ENCODE data around the gene ELOB. TPM values are rescaled to one million over a fixed set of nuclear protein-coding genes. Genes with fewer than 3 reads are reported as not detected.
A peak's percentile ranks its signal among the peaks of the same experiment; 100 is the strongest.

ELOB gene
- total RNA-seq, 2 donors from 2014 or later = 182 to 196 TPM

DNA sequence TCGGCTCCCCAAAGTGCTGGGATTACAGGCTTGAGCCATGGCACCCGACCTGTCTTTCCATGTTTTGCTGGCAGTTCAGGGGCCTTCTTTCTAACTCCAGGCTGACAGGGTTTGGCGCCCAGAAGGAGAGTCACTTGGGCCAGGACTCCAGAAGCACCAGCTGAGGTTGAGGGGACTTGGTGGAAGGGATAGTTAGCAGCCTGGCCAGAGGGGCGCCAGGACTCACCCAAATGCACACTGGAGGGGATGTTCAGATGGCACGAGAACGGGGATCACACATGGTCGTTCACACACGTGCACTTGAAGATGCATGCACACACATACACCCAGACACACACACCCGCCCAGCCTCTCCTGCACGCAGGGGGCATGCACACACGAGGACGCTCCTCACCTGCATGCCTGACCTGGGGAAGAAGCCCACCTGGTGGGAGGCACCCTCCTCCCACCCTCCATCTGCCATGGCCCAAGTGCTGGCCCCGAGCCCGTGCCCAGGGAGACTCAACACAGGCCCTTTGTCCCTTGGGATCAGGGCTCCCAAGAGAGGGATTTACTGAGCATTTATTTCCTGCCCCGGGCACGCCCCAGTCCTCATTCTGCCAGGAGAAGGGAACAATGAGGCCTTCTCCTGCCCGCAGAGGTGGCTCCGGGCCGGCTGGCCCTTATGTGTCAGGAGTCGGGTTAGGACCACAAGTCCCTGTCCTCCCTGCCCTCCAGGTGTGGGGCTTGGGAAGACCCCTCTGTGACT is 37.6 kb upstream of the ELOB start:
- DNase-seq (ENCODE audit: low spot score) = peak; percentile 73
- intact Hi-C loops (cut with DNase I) = loop anchor here in 1 of 2 donors (5.0 kb wide), 1 partner anchor 328 kb away; no protein-coding TSS in a partner anchor

DNA sequence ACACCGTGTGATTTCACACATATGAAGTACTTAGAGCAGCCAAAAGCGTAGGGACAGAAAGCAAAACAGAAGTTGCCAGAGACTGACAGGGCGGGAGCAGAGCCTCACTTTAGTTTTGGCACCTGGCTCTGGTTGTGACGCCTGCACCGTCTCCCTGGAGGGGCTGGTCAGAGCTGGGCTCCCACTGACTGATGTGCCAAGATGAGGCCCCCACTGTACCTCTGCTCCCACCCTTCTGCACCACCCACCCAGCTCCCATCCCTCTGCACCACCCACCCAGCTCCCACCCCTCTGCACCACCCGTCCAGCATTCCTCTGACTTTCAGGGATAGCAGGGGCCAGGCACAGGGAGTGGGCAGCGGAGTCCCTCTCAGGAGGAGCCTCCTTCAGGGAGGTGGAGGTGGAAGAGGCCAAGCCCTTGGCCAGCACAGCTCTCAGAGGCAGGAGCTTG is 36.7 kb upstream of the ELOB start:
- intact Hi-C loops (cut with DNase I) = loop anchor here in 1 of 2 donors (5.0 kb wide), 1 partner anchor 329 kb away; no protein-coding TSS in a partner anchor
- peak; percentile 38 for DNase-seq (ENCODE audit: low spot score)

DNA sequence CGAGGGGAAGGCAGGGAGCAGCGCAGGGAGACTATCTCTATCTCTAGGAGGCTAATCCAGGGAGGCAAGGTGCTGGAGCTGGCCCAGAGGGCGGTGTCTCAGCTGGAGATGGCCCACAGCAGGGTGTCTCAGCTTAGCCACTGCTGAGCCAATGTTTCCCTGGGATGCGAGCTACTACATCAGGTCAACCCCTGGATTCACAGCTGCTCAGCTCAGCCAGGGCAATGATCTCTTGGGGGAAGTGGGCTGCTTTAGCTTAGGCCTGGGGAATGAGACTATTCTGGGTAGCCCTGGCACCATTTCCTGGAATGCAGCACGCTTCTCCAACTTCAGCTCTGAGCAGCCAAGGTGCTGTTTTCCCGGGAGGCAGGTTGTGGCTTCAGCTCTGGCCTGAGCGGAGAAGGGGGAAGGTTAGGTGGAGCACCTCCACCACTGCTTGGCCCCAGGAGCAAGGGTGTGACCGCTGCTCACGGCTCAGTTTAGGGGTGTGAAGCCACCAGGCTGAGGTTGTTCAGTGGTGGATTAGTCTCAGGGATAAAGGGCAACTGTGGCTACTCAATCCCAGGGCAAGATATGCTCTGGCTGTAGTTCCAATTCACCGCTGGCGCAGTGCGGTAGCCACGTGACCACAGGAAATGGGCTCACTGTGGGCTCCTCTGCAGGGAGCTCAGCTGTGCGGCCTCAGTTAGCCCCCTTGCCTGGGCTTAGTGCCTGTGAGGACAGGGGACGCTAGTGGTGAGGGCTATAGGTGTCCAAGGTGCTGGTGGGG is 34.8 kb upstream of the ELOB start:
- DNase-seq (ENCODE audit: low spot score) = peak; percentile 61
- intact Hi-C loops (cut with DNase I) = loop anchor here in 1 of 2 donors (5.0 kb wide), 1 partner anchor 330 kb away; no protein-coding TSS in a partner anchor

DNA sequence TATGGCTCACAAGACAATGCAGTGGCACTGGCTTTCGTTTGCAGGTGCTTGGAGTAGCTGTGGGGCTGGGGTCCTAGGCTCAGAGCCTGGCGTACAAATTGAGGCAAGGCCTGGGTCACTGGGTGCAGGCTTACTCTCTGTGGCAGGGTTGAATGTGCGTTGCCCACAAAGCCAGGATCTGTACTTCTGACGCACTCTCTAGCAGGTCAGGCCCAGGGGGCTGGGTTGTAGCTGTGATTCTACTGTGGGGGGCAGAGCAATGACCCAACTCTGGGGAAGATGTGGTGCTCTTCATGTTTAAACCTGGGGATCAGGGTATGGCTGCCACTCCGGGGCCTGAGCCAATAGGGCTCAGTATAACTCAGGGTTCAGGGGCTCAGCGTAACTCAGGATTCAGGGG is 33.6 kb upstream of the ELOB start:
- intact Hi-C loops (cut with DNase I) = loop anchor here in 1 of 2 donors (5.0 kb wide), 1 partner anchor 332 kb away; no protein-coding TSS in a partner anchor
- peak; percentile 58 for DNase-seq (ENCODE audit: low spot score)

DNA sequence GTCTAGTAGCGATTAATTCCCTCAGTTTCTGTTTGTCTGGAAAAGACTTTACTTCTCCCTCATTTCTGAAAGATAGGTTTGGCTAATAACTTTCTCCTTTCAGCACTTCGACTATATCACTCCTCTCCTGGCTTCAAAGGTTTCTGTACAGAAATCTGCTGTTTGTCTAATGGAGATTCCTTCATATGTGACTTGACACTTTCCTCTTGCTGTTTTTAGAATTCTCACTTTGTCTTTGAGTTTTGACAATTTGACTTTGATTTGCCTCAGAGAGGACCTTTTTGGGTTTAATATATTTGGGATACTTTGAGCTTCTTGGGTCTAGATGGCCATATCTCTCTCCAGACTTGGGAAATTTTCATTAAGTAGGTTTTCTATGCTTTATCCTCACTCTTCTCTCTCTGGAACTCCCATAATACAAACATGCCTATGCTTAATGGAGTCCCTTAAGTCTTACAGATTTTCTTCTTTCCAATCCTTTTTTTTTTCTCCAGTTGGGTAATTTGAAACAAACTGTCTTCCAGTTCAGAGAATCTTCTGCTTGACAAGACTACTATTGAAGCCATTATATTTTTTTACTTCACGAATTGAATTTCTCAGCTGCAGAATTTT is 32.2 kb upstream of the ELOB start:
- intact Hi-C loops (cut with DNase I) = no loop called here
- DNase-seq (ENCODE audit: low spot score) = no peak

DNA sequence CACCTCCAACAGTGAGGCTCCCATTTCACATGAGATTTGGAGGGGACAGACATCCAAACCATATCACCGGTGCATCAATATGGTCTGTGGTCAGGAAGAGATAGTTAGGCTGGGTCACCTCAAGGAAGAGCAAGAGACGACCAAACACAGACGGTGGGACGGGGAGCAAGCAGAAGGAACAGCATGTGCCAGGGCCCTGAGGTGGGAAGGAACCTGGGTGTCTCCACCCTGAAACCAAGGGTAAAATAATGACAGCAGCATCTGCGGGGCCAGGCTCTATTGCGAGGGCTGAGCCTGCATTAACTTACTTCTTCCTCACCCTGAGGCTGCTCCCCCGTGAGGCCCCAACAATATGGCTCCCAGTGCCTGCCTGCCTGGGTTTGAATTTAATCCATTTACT is 31.1 kb upstream of the ELOB start:
- intact Hi-C loops (cut with DNase I) = no loop called here
- peak; percentile 50 for DNase-seq (ENCODE audit: low spot score)

DNA sequence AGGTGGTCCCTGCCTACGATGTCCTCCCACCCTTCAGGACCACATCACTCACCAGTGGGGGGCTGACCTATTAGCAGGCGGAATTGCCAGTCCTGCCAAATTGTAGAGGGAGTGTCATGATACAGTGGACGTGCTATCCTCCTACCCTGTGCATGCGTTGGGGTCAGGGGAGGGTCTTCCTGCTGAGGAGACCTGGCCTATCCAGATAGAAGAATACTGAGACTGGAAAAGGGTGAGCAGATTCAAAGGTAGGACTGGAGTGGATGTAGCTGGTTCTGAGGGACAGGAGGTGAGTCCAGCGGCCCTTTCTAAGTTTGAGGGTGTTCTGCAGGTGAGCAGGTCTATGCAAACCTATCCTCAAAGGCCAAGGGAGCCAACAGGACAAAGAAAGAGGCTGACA is 29.2 kb upstream of the ELOB start:
- peak; percentile 9 for DNase-seq (ENCODE audit: low spot score)

DNA sequence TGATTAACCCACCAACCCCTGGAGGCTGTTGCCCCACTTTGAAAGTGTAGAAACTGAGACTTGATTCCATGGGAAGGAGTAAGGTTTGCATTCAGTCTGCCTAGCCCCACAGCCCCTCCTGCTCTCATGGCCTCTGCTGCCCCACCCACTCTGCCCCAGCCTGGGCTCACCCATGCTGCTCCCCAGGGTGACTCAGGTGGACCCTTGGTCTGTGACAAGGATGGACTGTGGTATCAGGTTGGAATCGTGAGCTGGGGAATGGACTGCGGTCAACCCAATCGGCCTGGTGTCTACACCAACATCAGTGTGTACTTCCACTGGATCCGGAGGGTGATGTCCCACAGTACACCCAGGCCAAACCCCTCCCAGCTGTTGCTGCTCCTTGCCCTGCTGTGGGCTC is 27.6 kb upstream of the ELOB start:
- intact Hi-C loops (cut with DNase I) = no loop called here
- DNase-seq (ENCODE audit: low spot score) = no peak

More for the DNA sequence above, 29.2 kb upstream of the ELOB start:
- intact Hi-C loops (cut with DNase I) = no loop called here

DNA sequence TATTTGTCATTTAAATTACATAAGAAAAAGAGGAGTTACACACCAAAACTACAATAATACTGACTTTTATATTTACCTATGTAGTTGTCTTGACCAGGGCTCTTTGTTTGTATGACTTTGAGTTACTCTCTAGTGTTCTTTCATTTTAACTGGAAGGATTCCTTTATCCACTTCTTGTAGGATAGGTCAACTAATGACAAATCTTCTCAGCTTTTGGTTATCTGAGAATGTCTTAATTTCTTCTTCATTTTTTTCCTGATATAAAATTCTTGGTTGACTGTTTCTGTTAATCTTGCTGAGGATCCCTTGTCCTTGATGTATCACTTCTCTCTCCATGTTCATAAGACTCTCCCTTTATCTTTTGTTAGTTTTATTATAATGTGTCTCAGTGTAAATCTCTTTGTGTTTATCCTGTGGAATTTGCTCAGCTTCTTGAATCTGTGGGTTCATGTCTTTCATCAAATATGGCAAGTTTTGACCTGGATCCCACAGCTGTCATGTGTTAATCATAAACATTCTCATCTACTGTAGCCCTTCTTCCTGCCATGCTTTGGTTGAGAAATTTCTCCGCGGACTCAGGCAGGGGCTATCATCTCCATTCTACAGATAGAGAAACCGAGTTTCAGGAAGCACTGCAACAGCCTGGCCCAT is 26.6 kb upstream of the ELOB start:
- DNase-seq (ENCODE audit: low spot score) = no peak
- intact Hi-C loops (cut with DNase I) = no loop called here

DNA sequence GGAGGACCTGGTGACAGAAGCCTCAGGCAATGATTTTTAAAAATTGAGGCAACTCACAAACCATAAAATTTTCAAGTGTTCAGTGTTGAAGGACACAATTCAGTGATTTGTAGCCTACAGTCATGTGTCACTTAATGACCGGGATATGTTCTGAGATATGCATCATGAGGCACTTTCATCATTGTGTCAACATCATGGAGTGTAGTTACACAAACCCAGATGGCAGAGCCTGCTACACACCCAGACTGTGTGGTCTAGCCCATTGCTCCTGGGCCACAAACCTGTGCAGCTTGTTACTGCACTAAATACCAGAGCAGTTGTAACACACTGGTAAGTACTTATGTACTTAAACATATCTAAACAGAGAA is 22.8 kb upstream of the ELOB start:
- intact Hi-C loops (cut with DNase I) = no loop called here
- peak; percentile 10 for DNase-seq (ENCODE audit: low spot score)

DNA sequence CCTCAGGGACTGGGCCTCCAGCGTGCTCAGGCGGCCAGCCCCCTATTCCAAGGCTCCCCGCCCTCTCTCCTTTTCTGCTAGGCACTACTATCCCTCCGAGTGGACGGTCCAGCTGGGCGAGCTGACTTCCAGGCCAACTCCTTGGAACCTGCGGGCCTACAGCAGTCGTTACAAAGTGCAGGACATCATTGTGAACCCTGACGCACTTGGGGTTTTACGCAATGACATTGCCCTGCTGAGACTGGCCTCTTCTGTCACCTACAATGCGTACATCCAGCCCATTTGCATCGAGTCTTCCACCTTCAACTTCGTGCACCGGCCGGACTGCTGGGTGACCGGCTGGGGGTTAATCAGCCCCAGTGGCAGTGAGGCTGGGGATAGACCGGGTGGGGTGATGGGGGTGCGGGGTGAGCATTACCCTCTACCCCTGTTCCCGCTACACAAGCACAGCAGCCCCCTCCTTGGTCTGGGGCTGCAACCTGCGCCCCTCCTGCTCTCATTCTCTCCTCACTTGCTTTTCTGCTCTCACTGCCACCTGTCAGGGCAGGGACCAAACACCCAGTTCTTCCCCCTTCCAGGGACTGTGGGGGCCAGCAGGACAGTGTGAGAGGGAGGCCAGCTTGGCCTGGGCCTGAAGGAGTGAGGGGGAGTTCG is 22.3 kb upstream of the ELOB start:
- intact Hi-C loops (cut with DNase I) = no loop called here
- DNase-seq (ENCODE audit: low spot score) = peak; percentile 74

DNA sequence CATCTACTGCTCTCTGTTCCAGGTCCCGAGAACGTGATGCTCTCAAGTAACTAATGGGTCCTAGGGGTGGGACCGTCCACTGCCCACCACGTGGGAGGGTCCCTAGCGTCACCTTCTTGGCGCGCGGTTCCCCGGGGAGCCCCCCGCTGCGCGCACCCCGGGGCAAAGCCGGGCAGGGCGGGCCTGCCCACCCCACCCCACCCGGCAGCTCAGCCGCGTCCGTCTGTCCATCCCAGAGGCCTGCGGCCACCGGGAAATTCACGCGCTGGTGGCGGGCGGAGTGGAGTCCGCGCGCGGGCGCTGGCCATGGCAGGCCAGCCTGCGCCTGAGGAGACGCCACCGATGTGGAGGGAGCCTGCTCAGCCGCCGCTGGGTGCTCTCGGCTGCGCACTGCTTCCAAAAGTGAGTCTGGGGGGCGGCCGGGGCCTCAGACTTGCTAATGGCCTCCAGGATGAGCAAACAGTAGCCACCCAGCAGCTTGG is 21.7 kb upstream of the ELOB start:
- intact Hi-C loops (cut with DNase I) = no loop called here

DNA sequence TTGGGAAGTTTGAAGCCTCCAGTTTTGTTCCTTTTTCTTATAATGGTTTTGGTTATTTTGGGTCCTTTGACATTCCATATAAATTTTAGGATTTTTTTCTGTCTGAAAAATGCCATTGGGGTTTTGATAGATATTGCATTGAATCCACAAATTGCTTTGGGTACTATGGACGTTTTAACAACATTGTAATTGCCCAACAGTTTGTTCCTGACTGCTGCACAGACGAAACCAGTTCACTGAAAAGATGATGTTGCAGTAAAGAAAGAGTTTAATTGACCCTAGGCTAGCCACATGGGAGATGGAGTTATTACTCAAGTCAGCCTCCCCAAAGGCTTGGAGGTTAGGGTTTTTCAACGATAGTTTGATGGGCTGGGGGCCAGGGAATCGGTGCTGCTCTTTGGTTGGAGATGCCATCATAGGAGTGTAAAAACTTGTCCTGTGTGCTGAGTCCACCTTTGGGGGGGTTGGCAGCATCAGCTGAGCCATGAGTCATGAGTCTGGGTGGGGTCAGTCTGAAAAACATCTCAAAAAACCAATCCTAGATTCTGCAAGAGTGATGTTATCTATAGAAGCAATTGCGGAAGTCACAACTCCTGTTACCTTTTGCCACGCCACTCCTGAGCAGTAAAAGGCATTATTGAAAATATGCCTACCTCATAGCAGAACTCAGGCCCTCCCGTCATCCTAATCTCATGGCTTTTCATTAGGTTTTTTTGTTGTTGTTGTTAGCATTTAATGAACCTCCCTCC is 18.5 kb upstream of the ELOB start:
- DNase-seq (ENCODE audit: low spot score) = peak; percentile 7
- intact Hi-C loops (cut with DNase I) = no loop called here

More for the DNA sequence above, 21.7 kb upstream of the ELOB start:
- no peak for DNase-seq (ENCODE audit: low spot score)

DNA sequence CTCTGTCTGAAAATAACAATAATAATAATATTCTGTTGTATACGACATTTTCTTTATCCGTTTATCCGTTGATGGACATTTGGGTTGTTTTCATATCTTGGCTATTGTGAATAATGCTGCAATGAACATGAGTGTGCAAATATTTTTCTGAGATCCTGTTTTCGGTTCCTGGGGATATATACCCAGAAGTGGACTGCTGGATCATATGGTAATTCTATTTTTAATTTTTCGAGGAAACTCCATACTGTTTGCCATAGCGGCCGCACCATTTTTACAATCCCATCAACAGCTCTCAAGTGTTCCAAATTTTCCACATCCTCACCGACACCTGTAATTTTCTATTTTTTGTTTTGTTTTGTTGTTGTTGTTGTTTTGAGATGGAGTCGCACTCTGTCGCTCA is 15.9 kb upstream of the ELOB start:
- no peak for DNase-seq (ENCODE audit: low spot score)
- intact Hi-C loops (cut with DNase I) = no loop called here

DNA sequence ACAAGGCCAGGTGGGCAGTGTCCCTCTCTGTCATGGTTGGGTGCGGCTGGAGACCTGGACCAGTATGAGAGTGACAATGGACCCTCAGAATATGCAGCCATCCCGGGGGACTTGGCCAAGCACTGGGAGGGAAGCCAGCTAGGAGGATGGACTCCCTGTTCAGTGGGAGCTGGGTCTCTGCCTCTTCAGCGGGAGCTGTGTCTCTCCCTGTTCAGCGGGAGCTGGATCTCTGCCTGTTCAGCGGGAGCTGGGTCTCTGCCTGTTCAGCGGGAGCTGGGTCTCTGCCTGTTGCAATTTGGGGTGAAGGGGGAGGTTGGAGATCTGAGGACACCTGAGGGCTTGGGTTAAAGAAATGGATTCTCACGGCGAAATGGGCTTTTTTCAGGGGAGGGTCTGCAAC is 14.1 kb upstream of the ELOB start:
- intact Hi-C loops (cut with DNase I) = no loop called here

DNA sequence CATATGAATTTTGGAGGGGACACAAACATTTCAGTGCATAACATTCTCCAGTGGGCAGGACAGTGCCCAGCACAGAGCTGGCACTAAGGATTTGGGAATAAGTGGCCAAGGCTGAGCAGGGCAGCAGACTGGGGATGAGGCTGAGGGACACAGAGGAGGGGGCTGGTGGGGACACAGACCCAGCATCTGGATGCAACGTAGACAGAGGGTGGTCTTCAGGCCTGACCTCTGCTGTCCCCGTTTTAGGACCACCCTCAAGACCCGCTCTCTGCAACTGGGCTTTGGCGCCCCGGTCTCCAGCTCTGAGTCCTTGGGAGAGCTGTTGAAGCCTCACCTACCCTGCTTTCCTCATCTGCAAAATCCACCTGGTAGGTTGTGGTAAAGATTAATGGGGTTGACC is 13.6 kb upstream of the ELOB start:
- intact Hi-C loops (cut with DNase I) = no loop called here
- DNase-seq (ENCODE audit: low spot score) = peak; percentile 57

More for the DNA sequence above, 14.1 kb upstream of the ELOB start:
- peak; percentile 34 for DNase-seq (ENCODE audit: low spot score)

DNA sequence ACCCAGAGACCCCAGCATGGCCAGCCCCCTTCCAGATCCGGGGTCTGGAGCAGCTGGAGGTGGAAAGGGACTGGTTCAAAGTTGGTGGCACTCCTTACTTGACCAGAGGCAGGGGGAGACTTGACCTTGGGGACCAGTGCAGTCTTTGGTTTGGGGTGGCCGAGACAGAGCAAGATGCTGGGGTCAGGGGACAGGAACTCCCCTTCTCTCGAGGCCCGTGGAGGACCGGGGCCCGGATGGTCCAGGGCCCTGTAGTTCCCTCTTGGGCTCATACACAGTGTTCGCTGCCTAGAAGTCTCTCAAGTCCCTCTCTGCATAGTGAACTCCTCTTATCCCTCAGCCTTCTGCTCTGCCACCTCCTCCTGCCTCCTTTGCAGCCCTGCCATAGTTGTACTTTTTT is 10.9 kb upstream of the ELOB start:
- intact Hi-C loops (cut with DNase I) = no loop called here
- peak; percentile 58 for DNase-seq (ENCODE audit: low spot score)

DNA sequence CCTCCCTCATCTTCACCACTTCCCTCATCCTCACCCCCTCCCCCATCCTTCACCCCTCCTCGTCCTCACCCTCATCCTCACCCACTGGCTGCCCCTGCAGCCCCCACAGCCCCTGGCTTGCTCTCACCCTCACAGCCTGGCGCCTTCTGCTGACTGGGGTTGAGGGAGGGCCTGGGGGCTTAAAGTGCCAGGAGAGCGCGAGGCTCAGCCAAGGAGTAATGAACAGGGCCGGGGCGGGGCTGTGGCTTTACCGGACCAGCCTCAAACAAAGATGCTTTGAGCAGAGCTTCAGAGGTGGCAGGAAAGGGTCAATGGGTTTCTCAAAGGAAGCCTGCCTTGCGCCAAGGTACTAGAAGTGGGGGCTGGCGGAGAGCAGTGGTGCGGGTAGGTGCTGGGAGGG is 10.3 kb upstream of the ELOB start, which contains the start of gene PRSS33:
Gene PRSS33, minus strand, starts transcription at position 155 of the 400 bp plus-strand sequence. CDS start 1,013 bp downstream, outside the sequence.
- peak; percentile 32 for DNase-seq (ENCODE audit: low spot score)
- intact Hi-C loops (cut with DNase I) = no loop called here
